Upper lobe of left lung (tissue), 4 donors: Measurements from ENCODE around the gene GRK1.

Source experiments
- EP300 ChIP-seq, 4 donors: sonication (generic); formaldehyde crosslinking; IDR thresholded peaks; one replicate each; pipeline ENCODE4 v1.5.1; 2017; ENCODE audit warnings: antibody characterized with exemption in 4 of 4, control low read depth in 2 of 4
- POLR2A ChIP-seq, 4 donors: fragments of 450-650 bp; IDR thresholded peaks; one replicate each; pipeline ENCODE4 v1.5.1; 2016 to 2017; ENCODE audit warnings: antibody characterized with exemption in 4 of 4, mild to moderate bottlenecking in 2 of 4
- POLR2AphosphoS5 ChIP-seq, 2 donors: sonication (generic); formaldehyde crosslinking; IDR thresholded peaks; one replicate each; pipeline ENCODE4 v1.5.1; 2017; ENCODE audit warnings: antibody characterized with exemption in 2 of 2
- TF ChIP-seq, protein P1 (sequence below), 6 experiments: fragments of 450-650 bp in 4 of 6; fragments of 200-600 bp in 2 of 6; sonication (generic) in 2 of 6; IDR thresholded peaks; one replicate each; pipeline ENCODE4 v1.5.1; 2016 to 2019; ENCODE audit warnings: antibody characterized with exemption in 6 of 6

DNA sequence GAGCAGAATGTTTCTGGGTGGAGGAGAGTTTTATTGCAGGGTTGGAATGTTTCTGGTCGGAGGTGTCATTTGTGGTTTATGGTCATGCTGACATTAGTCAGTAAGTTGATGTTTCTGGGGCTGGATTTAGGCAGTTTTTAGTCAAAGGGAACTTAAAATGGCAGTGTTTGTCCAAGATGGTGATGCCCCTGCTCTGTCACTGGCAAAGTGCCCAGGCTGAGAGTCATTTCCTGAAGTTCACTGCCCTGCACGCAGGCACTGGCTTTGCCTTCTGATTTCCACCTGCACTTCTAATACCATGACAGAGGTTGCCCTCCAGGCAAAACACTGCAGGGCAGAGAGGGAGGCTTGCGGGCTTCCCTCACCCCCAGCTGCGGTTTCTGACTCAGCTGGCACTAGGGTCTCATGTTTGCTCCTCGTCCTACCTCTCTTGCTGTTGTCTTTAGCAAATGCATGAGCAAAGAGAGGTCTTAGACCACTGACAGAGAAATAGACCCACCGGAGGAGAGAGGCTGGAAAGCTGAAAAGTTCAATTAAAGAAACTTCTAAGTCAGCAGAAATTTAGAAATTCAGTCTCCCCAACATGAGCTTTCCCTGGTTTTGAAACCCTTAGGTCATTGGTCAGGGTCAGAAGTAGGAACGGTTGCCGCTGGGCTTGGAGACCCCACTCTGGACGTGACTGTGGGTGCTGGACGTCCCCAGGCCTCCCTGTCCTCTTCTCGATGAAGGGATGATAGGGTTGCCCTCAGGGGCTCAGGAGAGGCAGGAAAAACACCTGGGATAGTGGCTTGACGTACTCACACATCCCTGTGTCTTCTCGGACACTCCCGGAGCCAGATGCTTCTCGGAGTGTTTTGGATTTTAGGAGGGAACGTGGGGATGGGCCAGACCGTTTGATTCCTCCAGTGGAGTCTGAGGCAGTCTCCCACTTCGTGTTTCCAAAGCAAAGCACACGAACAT, 118.3 kb downstream of the GRK1 start:
- TF ChIP-seq, protein P1, sequence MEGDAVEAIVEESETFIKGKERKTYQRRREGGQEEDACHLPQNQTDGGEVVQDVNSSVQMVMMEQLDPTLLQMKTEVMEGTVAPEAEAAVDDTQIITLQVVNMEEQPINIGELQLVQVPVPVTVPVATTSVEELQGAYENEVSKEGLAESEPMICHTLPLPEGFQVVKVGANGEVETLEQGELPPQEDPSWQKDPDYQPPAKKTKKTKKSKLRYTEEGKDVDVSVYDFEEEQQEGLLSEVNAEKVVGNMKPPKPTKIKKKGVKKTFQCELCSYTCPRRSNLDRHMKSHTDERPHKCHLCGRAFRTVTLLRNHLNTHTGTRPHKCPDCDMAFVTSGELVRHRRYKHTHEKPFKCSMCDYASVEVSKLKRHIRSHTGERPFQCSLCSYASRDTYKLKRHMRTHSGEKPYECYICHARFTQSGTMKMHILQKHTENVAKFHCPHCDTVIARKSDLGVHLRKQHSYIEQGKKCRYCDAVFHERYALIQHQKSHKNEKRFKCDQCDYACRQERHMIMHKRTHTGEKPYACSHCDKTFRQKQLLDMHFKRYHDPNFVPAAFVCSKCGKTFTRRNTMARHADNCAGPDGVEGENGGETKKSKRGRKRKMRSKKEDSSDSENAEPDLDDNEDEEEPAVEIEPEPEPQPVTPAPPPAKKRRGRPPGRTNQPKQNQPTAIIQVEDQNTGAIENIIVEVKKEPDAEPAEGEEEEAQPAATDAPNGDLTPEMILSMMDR (IDR thresholded peaks at IDR 0.05): no peak
- TF ChIP-seq POLR2AphosphoS5 (IDR thresholded peaks at IDR 0.05) (no peak), EP300 (IDR thresholded peaks at IDR 0.05) (no peak), POLR2A (IDR thresholded peaks at IDR 0.05) (no peak)
